Upper lobe of left lung (tissue), 6 donors: ENCODE data around the gene GALNT4. TPM values are rescaled to one million over a fixed set of nuclear protein-coding genes. Genes with fewer than 3 reads are reported as not detected.

Experiments
- ATAC-seq, 2 donors: fragments of 200-7000 bp; cut with Tn5 transposase; one replicate each; pipeline ENCODE4 v1.9.1; 2022; ENCODE audit warnings: mild to moderate bottlenecking in 2 of 2, moderate library complexity in 2 of 2; ENCODE audit not compliant: low FRiP score in 2 of 2
- DNase-seq, 2 donors: peaks; one replicate each; pipeline ENCODE4 v3.0.0-alpha.2; 2019 to 2020
- H3K27ac ChIP-seq, 4 donors: fragments of 200-600 bp; sonication (generic); one replicate each; pipeline ENCODE4 v1.5.1; 2016 to 2019
- H3K27me3 ChIP-seq, 4 donors: fragments of 200-600 bp; sonication (generic); one replicate each; pipeline ENCODE4 v1.5.1; 2017 to 2019
- H3K36me3 ChIP-seq, 4 donors: fragments of 200-600 bp; sonication (generic); one replicate each; pipeline ENCODE4 v1.5.1; 2016 to 2019
- H3K4me1 ChIP-seq, 4 donors: fragments of 200-600 bp; sonication (generic); one replicate each; pipeline ENCODE4 v1.5.1; 2018 to 2019
- H3K4me3 ChIP-seq, 4 donors: fragments of 200-600 bp; sonication (generic); one replicate each; pipeline ENCODE4 v1.5.1; 2017 to 2019; ENCODE audit warnings: mild to moderate bottlenecking in 2 of 4, moderate library complexity in 1 of 4
- H3K9me3 ChIP-seq, 4 donors: fragments of 200-600 bp; sonication (generic); one replicate each; pipeline ENCODE4 v1.5.1; 2018 to 2019
- CTCF ChIP-seq, 6 experiments: fragments of 450-650 bp in 4 of 6; fragments of 200-600 bp in 2 of 6; sonication (generic) in 2 of 6; IDR thresholded peaks; one replicate each; pipeline ENCODE4 v1.5.1; 2016 to 2019; ENCODE audit warnings: antibody characterized with exemption in 6 of 6
- EP300 ChIP-seq, 4 donors: sonication (generic); formaldehyde crosslinking; IDR thresholded peaks; one replicate each; pipeline ENCODE4 v1.5.1; 2017; ENCODE audit warnings: antibody characterized with exemption in 4 of 4, control low read depth in 2 of 4
- POLR2A ChIP-seq, 4 donors: fragments of 450-650 bp; IDR thresholded peaks; one replicate each; pipeline ENCODE4 v1.5.1; 2016 to 2017; ENCODE audit warnings: antibody characterized with exemption in 4 of 4, mild to moderate bottlenecking in 2 of 4
- POLR2AphosphoS5 ChIP-seq, 2 donors: sonication (generic); formaldehyde crosslinking; IDR thresholded peaks; one replicate each; pipeline ENCODE4 v1.5.1; 2017; ENCODE audit warnings: antibody characterized with exemption in 2 of 2
- WGBS, 2 donors: methylation state at CpG; one replicate each; pipeline ENCODE4 v1.1.5; 2017 to 2018; 5-methylcytosine and 5-hydroxymethylcytosine counted together
- total RNA-seq, 6 donors: library from RNA; depleted of rRNA in 4 of 6; stranded (reverse); fragments of >200 nt in 4 of 6; gene quantifications; one replicate each; pipeline versions ENCODE4 v1.1.0 to v1.2.1, GENCODE V29; 2016 to 2021
- donor health status: DM: no; HTN: no; CAD: no; lungs with moderate emphysema.
- donor health status: DM: no; HTN: yes; CAD: no; lungs with severe emphysema.

GALNT4 gene
- total RNA-seq, 6 donors from 2014 or later: 2.4 to 13.5 (median 7.9) TPM

- WGBS, 2 donors: 61 to 77% methylated on average over 3 of the region's 3 CpGs
- TF ChIP-seq POLR2A (IDR thresholded peaks at IDR 0.05): no peak
- TF ChIP-seq CTCF (IDR thresholded peaks at IDR 0.05): no peak
- no peak for TF ChIP-seq POLR2AphosphoS5 (IDR thresholded peaks at IDR 0.05)
- no peak for TF ChIP-seq EP300 (IDR thresholded peaks at IDR 0.05)
- Histone ChIP-seq H3K4me1 (peaks cover 0 to 10% (median 2%) of the 10 kb centered on the region in 4 donors), H3K27me3 (no peaks in the 10 kb centered on the region), H3K36me3 (no peaks in the 10 kb centered on the region), H3K27ac (no peak overlapping the region), H3K9me3 (no peaks in the 10 kb centered on the region), H3K4me3 (no peak overlapping the region)
- DNase-seq (no peak), ATAC-seq (no peak)
Observed at GRCh38 chr12:89567691-89568239, 43.2 kb upstream of the GALNT4 start.

GRCh38 chr12:89566615-89567014 is 42.0 kb upstream of the GALNT4 start:
- H3K9me3 ChIP-seq: no peaks in the 10 kb centered on the region
- ATAC-seq (no peak), DNase-seq (no peak)
- H3K36me3 ChIP-seq: no peaks in the 10 kb centered on the region
- TF ChIP-seq POLR2A (IDR thresholded peaks at IDR 0.05): no peak
- TF ChIP-seq POLR2AphosphoS5 (IDR thresholded peaks at IDR 0.05): no peak
- TF ChIP-seq CTCF (IDR thresholded peaks at IDR 0.05): no peak
- no peak for TF ChIP-seq EP300 (IDR thresholded peaks at IDR 0.05)
- no peak overlapping the region for H3K4me3 ChIP-seq
- H3K27ac ChIP-seq: no peak overlapping the region
- H3K27me3 ChIP-seq: no peaks in the 10 kb centered on the region
- H3K4me1 ChIP-seq: peaks cover 0 to 10% (median 2%) of the 10 kb centered on the region in 4 donors

GRCh38 chr12:89565002-89565401 is 40.4 kb upstream of the GALNT4 start:
- TF ChIP-seq CTCF (IDR thresholded peaks at IDR 0.05): no peak
- TF ChIP-seq POLR2AphosphoS5 (IDR thresholded peaks at IDR 0.05): no peak
- TF ChIP-seq POLR2A (IDR thresholded peaks at IDR 0.05): no peak
- no peak for TF ChIP-seq EP300 (IDR thresholded peaks at IDR 0.05)
- no peaks in the 10 kb centered on the region for H3K9me3 ChIP-seq
- H3K27me3 ChIP-seq: no peaks in the 10 kb centered on the region
- no peak for DNase-seq
- no peaks in the 10 kb centered on the region for H3K36me3 ChIP-seq
- ATAC-seq: no peak
- H3K27ac ChIP-seq: no peak overlapping the region
- H3K4me1 ChIP-seq: peaks cover 0 to 10% (median 2%) of the 10 kb centered on the region in 4 donors
- H3K4me3 ChIP-seq: no peak overlapping the region

- TF ChIP-seq POLR2AphosphoS5 (IDR thresholded peaks at IDR 0.05) (no peak), POLR2A (IDR thresholded peaks at IDR 0.05) (no peak), EP300 (IDR thresholded peaks at IDR 0.05) (no peak), CTCF (IDR thresholded peaks at IDR 0.05) (no peak)
- Histone ChIP-seq H3K4me1 (no peaks in the 10 kb centered on the region), H3K4me3 (no peak overlapping the region), H3K9me3 (no peaks in the 10 kb centered on the region), H3K27me3 (no peaks in the 10 kb centered on the region), H3K36me3 (no peaks in the 10 kb centered on the region), H3K27ac (no peak overlapping the region)
- 91 to 94% methylated on average over 10 of the region's 10 CpGs for WGBS, 2 donors
- DNase-seq: no peak
- ATAC-seq: no peak
Observed at GRCh38 chr12:89559753-89560152, 35.2 kb upstream of the GALNT4 start.

- TF ChIP-seq CTCF (IDR thresholded peaks at IDR 0.05): no peak
- no peak for TF ChIP-seq EP300 (IDR thresholded peaks at IDR 0.05)
- TF ChIP-seq POLR2AphosphoS5 (IDR thresholded peaks at IDR 0.05): no peak
- Histone ChIP-seq H3K27me3 (no peaks in the 10 kb centered on the region), H3K36me3 (no peaks in the 10 kb centered on the region), H3K9me3 (no peaks in the 10 kb centered on the region), H3K27ac (no peak overlapping the region), H3K4me3 (no peak overlapping the region), H3K4me1 (no peaks in the 10 kb centered on the region)
- ATAC-seq (no peak), DNase-seq (no peak)
- 63 to 76% methylated on average over 2 of the region's 2 CpGs for WGBS, 2 donors
Observed at GRCh38 chr12:89556976-89557375, 32.4 kb upstream of the GALNT4 start.
